Endothelial cell of umbilical vein (primary cell): Measurements from ENCODE around the gene RILPL1. TPM values are rescaled to one million over a fixed set of nuclear protein-coding genes. Genes with fewer than 3 reads are reported as not detected.
"Not testable (repeated sequence)": the region's sequence is repeated elsewhere in the genome, so short reads cannot be mapped to it uniquely, and the experiment has no call there.

ENCODE experiments used
- BruUV-seq: library from RNA; stranded (reverse); fragments of 400-500 nt; replicated peaks from 2 replicates; lab custom pipeline; 2021; lab: Mats Ljungman, UMichigan
- CTCF ChIA-PET: fragments of 300-600, 350-600 bp; sonication (Branson Sonifier 250); formaldehyde crosslinking; loops from one replicate; lab custom pipeline; 2021; ENCODE audit warnings: antibody characterized with exemption, inconsistent platforms; lab: Charles Lee
- POLR2A ChIA-PET: fragments of 300-600, 350-600 bp; sonication (Branson Sonifier 250); formaldehyde crosslinking; loops from one replicate; lab custom pipeline; 2021; ENCODE audit warnings: antibody characterized with exemption, inconsistent platforms; lab: Charles Lee
- DNase-seq: peaks from one replicate; pipeline ENCODE4 v3.0.0-alpha.2; 2011; ENCODE audit warnings: low read depth, low spot score
- FAIRE-seq: peaks from 2 replicates; lab custom pipeline; 2011; peaks lifted over from hg19 to GRCh38; lab: Jason Lieb, UNC
- H2AFZ ChIP-seq: 2 replicates; pipeline ENCODE4 v1.6.0; 2012; ENCODE audit warnings: low read depth, low read length, control low read depth, inconsistent platforms
- H3K27ac ChIP-seq: 2 replicates; pipeline ENCODE4 v1.5.1; 2011; ENCODE audit warnings: low read depth, mild to moderate bottlenecking, control low read depth, low read length, moderate library complexity; ENCODE audit not compliant: insufficient read depth
- H3K27me3 ChIP-seq, 2 experiments: 2 replicates each; pipeline versions ENCODE4 v1.6.0 to v1.6.1; 2011; ENCODE audit warnings: low read length in 2 of 2, mixed read lengths in 1 of 2; ENCODE audit not compliant: control insufficient read depth in 2 of 2, insufficient read depth in 2 of 2
- H3K36me3 ChIP-seq, 2 experiments: 2 replicates in 1 of 2; 3 replicates in 1 of 2; pipeline ENCODE4 v1.5.1; 2011; ENCODE audit warnings: low read length in 2 of 2, mild to moderate bottlenecking in 1 of 2, moderate library complexity in 1 of 2; ENCODE audit not compliant: control insufficient read depth in 2 of 2, insufficient read depth in 2 of 2; ENCODE audit errors: extremely low read depth in 1 of 2
- H3K4me1 ChIP-seq: 3 replicates; pipeline ENCODE4 v1.5.1; 2011; ENCODE audit warnings: mild to moderate bottlenecking, low read length; ENCODE audit not compliant: control insufficient read depth, insufficient read depth; ENCODE audit errors: extremely low read depth
- H3K4me2 ChIP-seq: 2 replicates; pipeline ENCODE4 v1.6.1; 2011; ENCODE audit warnings: low read length, control low read depth, mixed read lengths; ENCODE audit not compliant: insufficient read depth
- H3K4me3 ChIP-seq, 3 experiments: fragments of 200-600 bp in 1 of 3; sonication (generic), shearing (Covaris generic) in 1 of 3; replicated peaks in 1 of 3; 2 replicates each; pipeline ENCODE4 v1.5.1; 2011 to 2016; ENCODE audit warnings: control low read depth in 3 of 3, low read length in 3 of 3, mild to moderate bottlenecking in 2 of 3, inconsistent platforms in 1 of 3, low read depth in 1 of 3, moderate library complexity in 1 of 3; ENCODE audit not compliant: insufficient read depth in 1 of 3
- H3K79me2 ChIP-seq: 2 replicates; pipeline ENCODE4 v1.6.0; 2012; ENCODE audit warnings: low read length, inconsistent platforms; ENCODE audit not compliant: control insufficient read depth, insufficient read depth
- H3K9ac ChIP-seq: replicated peaks from 2 replicates; pipeline ENCODE3; 2011; ENCODE audit warnings: low read length, control low read depth; ENCODE audit not compliant: insufficient read depth; ENCODE audit errors: extremely low read depth
- H3K9me1 ChIP-seq: replicated peaks from 3 replicates; pipeline ENCODE4 v1.6.0; 2011; ENCODE audit warnings: mild to moderate bottlenecking, low read length; ENCODE audit not compliant: control insufficient read depth, insufficient read depth; ENCODE audit errors: extremely low read depth
- H3K9me3 ChIP-seq: replicated peaks from 2 replicates; pipeline ENCODE4 v1.5.1; 2012; ENCODE audit warnings: low read length, inconsistent platforms; ENCODE audit not compliant: control insufficient read depth, insufficient read depth
- H4K20me1 ChIP-seq: replicated peaks from 2 replicates; pipeline ENCODE3; 2011; ENCODE audit warnings: mild to moderate bottlenecking, low read length; ENCODE audit not compliant: control insufficient read depth, insufficient read depth; ENCODE audit errors: extremely low read depth
- EZH2 ChIP-seq: IDR thresholded peaks from 2 replicates; pipeline ENCODE4 v1.6.1; 2012; ENCODE audit warnings: borderline replicate concordance, low read depth, mild to moderate bottlenecking, moderate library complexity, low read length, inconsistent platforms; ENCODE audit not compliant: severe bottlenecking
- FOS ChIP-seq: IDR thresholded peaks from 2 replicates; pipeline ENCODE4 v1.6.1; 2011; ENCODE audit warnings: mild to moderate bottlenecking, low read length, moderate library complexity, borderline replicate concordance; ENCODE audit not compliant: insufficient read depth
- GATA2 ChIP-seq: IDR thresholded peaks from 2 replicates; pipeline ENCODE4 v1.7.0; 2011; ENCODE audit warnings: low read depth, mild to moderate bottlenecking, moderate library complexity, mixed read lengths, low read length; ENCODE audit not compliant: insufficient read length, insufficient read depth
- JUN ChIP-seq: IDR thresholded peaks from 2 replicates; pipeline ENCODE4 v1.6.1; 2011; ENCODE audit warnings: borderline replicate concordance, low read depth; ENCODE audit not compliant: insufficient read length, insufficient read depth
- MYC ChIP-seq: IDR thresholded peaks from one replicate; pipeline ENCODE4 v1.6.1; 2011; ENCODE audit warnings: mild to moderate bottlenecking, low read depth, low read length
- POLR2A ChIP-seq: IDR thresholded peaks from 2 replicates; pipeline ENCODE4 v1.6.1; 2012; ENCODE audit warnings: low read depth, mild to moderate bottlenecking, control low read depth, low read length
- POLR2AphosphoS5 ChIP-seq: IDR thresholded peaks from 2 replicates; pipeline ENCODE4 v1.6.1; 2012; ENCODE audit warnings: low read depth, mild to moderate bottlenecking, control low read depth, low read length, moderate library complexity; ENCODE audit not compliant: insufficient read depth
- dilution Hi-C: fragments of 300-500 bp; cut with MboI; formaldehyde crosslinking; loops from one replicate; pipeline ENCODE4 v1.15.0; 2019; ENCODE audit warnings: low sequenced_read_pairs; ENCODE audit not compliant: extremely low pct_ligation_motif_present
- intact Hi-C: fragments of 100-400 bp; cut with micrococcal nuclease; formaldehyde crosslinking; loops from one replicate; pipeline ENCODE4 v1.10.0; 2022
- polyA plus RNA-seq, 4 experiments: library from polyadenylated mRNA; depleted of rRNA in 3 of 4; stranded (reverse) in 3 of 4; unstranded in 1 of 4; fragments of >200 nt; gene quantifications; 2 replicates each; pipeline versions ENCODE4 v1.2.1 to v1.2.3, GENCODE V29; 2011 to 2012; ENCODE audit warnings: missing spikeins in 1 of 4
- total RNA-seq: library from RNA; stranded (reverse); gene quantifications from 2 replicates; pipeline ENCODE4 v1.2.3, GENCODE V29; 2021
- TF ChIP-seq, protein P1 (sequence below): IDR thresholded peaks from 2 replicates; pipeline ENCODE4 v1.6.1; 2011; ENCODE audit not compliant: insufficient read depth, insufficient read length
- TF ChIP-seq, protein P2 (sequence below), 2 donors: IDR thresholded peaks; 1 replicate in 1 of 2; 2 replicates in 1 of 2; pipeline ENCODE4 v1.5.1; 2011; ENCODE audit warnings: low read length in 2 of 2, mild to moderate bottlenecking in 2 of 2, moderate library complexity in 2 of 2, control low read depth in 1 of 2, inconsistent platforms in 1 of 2, low read depth in 1 of 2; ENCODE audit not compliant: insufficient read depth in 1 of 2; ENCODE audit errors: extremely low read depth in 1 of 2

RILPL1 gene
- total and polyA plus RNA-seq, 2 donors (not counting 3 experiments of a cell fraction or from before 2014, with no cell fraction given), result 30.4 to 34.3 TPM

DNA sequence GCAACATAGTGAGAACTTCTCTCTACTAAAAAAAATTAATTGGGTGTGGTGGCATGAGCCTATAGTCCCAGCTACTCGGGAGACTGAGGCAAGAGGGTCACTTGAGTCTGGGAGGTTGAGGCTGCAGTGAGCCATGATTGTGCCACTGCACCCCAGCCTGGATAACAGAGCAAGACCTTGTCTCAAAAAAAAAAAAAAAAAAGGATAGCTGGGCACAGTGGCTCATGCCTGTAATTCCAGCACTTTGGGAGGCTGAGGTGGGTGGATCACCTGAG lies 81.3 kb downstream of the RILPL1 start:
- H3K9me3 ChIP-seq, H2AFZ ChIP-seq, dilution Hi-C loops, DNase-seq, H3K4me2 ChIP-seq, intact Hi-C loops, FAIRE-seq, H3K27me3 ChIP-seq, H3K27ac ChIP-seq, H3K4me3 ChIP-seq, H3K4me1 ChIP-seq, H3K36me3 ChIP-seq, CTCF ChIA-PET, BruUV-seq, H3K9me1 ChIP-seq, H3K79me2 ChIP-seq, H3K9ac ChIP-seq, H4K20me1 ChIP-seq: not testable (repeated sequence)
- POLR2A ChIA-PET, result interaction anchor here (0.5 to 0.7 kb wide), 3 partner anchors 12 to 1060 kb away, joined by 3 to 5 read pairs (median 4); no protein-coding TSS in a partner anchor

DNA sequence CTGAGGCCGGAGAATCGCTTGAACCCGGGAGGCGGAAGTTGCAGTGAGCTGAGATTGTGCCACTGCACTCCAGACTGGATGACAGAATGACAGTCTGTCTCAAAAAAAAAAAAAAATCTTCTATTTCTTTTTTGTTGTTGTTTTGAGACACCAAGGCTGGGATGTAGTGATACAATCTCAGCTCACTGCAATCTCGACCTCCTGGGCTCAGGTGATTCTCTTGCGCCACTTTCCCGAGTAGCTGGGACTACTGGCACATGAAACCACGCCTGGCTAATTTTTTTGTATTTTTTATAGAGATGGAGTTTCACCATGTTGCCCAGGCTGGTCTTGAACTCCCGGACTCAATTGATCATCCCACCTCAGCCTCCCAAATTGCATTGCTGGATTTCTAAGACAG lies 82.9 kb downstream of the RILPL1 start:
- POLR2A ChIA-PET, result interaction anchor here (0.7 kb wide), 1 partner anchor 549 kb away, joined by 6 read pairs; no protein-coding TSS in a partner anchor
- FAIRE-seq, result no peak
- CTCF ChIA-PET, result no interaction called here
- intact Hi-C loops, result no loop called here
- H3K27ac ChIP-seq, result no peak overlapping the region
- H3K9me3 ChIP-seq, result no peaks in the 10 kb centered on the region
- H3K36me3 ChIP-seq, result no peaks in the 10 kb centered on the region
- no peak overlapping the region for H2AFZ ChIP-seq
- H3K27me3 ChIP-seq, result no peaks in the 10 kb centered on the region
- TF ChIP-seq, protein P1, sequence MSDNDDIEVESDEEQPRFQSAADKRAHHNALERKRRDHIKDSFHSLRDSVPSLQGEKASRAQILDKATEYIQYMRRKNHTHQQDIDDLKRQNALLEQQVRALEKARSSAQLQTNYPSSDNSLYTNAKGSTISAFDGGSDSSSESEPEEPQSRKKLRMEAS, result no peak
- TF ChIP-seq POLR2A, result no peak
- TF ChIP-seq JUN, result no peak
- TF ChIP-seq GATA2, result no peak
- no peak for TF ChIP-seq POLR2AphosphoS5
- TF ChIP-seq EZH2, result no peak
- no peak for TF ChIP-seq MYC
- TF ChIP-seq, protein P2, sequence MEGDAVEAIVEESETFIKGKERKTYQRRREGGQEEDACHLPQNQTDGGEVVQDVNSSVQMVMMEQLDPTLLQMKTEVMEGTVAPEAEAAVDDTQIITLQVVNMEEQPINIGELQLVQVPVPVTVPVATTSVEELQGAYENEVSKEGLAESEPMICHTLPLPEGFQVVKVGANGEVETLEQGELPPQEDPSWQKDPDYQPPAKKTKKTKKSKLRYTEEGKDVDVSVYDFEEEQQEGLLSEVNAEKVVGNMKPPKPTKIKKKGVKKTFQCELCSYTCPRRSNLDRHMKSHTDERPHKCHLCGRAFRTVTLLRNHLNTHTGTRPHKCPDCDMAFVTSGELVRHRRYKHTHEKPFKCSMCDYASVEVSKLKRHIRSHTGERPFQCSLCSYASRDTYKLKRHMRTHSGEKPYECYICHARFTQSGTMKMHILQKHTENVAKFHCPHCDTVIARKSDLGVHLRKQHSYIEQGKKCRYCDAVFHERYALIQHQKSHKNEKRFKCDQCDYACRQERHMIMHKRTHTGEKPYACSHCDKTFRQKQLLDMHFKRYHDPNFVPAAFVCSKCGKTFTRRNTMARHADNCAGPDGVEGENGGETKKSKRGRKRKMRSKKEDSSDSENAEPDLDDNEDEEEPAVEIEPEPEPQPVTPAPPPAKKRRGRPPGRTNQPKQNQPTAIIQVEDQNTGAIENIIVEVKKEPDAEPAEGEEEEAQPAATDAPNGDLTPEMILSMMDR (IDR thresholded peaks at IDR 0.05; ENCODE audit: extremely low read depth in 1 of 2, insufficient read depth in 1 of 2, low read depth in 1 of 2, low read length in 2 of 2), result no peak
- no peak for TF ChIP-seq FOS
- no peak overlapping the region for H3K4me3 ChIP-seq
- H4K20me1 ChIP-seq, result no peaks in the 10 kb centered on the region
- no peaks in the 10 kb centered on the region for H3K79me2 ChIP-seq
- no peaks in the 10 kb centered on the region for H3K9me1 ChIP-seq
- no peak for DNase-seq
- H3K4me2 ChIP-seq, result no peak overlapping the region
- no TSS peak for BruUV-seq
- H3K9ac ChIP-seq, result no peak overlapping the region
- H3K4me1 ChIP-seq, result peaks cover 10% of the 10 kb centered on the region
- dilution Hi-C loops, result no loop called here
